ENCODE data around the gene HCRTR2.
"Not testable (repeated sequence)": the region's sequence is repeated elsewhere in the genome, so short reads cannot be mapped to it uniquely, and the experiment has no call there.

Gene HCRTR2

DNA sequence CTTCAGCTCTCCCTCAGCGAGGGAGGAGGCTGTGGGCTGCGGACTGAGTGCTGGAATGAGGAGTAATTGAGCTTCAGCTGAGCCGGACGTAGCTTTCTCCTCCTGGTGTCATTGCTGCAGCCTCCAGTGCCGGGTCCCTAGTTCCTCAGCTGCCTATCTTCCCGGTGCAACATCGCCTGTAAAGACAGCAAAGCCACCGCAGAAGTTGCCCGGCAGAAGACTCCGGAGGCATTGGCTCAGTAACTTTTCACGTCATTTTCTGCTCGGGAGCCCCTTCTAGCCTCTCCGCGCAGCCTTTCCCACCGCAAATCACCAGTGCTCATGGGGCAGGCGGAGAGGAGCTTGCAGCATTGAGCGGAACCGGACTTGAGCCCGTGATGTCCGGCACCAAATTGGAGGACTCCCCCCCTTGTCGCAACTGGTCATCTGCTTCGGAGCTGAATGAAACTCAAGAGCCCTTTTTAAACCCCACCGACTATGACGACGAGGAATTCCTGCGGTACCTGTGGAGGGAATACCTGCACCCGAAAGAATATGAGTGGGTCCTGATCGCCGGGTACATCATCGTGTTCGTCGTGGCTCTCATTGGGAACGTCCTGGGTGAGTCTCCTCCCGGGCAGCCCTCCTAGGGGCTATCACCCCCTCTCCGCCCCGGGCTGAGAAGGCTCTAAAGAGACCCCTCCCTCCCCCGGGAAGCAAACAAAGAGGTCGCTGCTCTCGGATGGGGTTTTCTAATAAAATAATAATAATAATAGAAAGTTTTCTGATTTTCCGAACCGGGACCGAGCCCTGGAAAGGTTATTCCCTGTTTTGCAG is at the start of gene HCRTR2:
TSS of gene HCRTR2 (plus strand) at position 305 of the 816 bp plus-strand sequence. CDS start at position 378, 73 bp downstream.
- Histone ChIP-seq H3K27me3 (ENCODE audit: control insufficient read depth in 1 of 2, insufficient read depth in 2 of 2, low read length in 2 of 2) (peaks cover 17 to 18% of the 10 kb centered on the region in 2 donors), H3K27ac (ENCODE audit: low read depth, low read length) (no peak within 1 kb of the TSS), H3K9me3 (ENCODE audit: low read length) (no peaks in the 10 kb centered on the region), H3K36me3 (ENCODE audit: insufficient read depth, low read length) (no peaks in the 10 kb centered on the region), H3K9ac (ENCODE audit: low read length) (no peak within 1 kb of the TSS), H3K4me1 (ENCODE audit: insufficient read depth, low read length) (no peaks in the 10 kb centered on the region), H3K4me3 (ENCODE audit: low read depth in 1 of 2, low read length in 2 of 2) (no peak within 1 kb of the TSS)

DNA sequence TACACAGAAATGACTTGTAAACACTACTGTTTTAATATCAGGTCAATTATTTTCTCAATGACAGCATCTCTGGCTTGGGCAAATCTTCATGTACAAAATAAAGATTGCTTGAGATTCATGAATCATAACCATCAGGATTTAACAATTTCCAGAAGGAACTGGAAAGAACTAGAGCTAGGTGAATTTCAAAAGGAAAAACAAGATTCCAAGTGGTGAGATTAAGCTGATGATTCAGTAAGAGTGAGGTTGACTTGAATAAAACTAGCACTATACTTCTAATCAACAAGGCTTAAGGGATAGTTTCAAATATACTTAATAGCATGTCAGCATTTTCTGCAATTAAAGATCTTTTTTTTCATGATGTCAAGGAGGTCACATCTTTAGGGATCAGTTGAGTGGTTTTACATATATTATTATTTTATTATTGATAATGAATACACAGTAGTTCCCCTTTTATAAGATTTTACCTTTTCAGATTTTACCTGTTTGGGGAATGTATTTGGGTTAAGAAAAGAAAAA is 43.5 kb upstream of the HCRTR2 start:
- H3K9me3 ChIP-seq (ENCODE audit: low read length): no peaks in the 10 kb centered on the region
- no peaks in the 10 kb centered on the region for H3K36me3 ChIP-seq (ENCODE audit: insufficient read depth, low read length)
- no peak overlapping the region for H3K9ac ChIP-seq (ENCODE audit: low read length)
- H3K4me3 ChIP-seq (ENCODE audit: low read depth in 1 of 2, low read length in 2 of 2): no peak overlapping the region
- no peaks in the 10 kb centered on the region for H3K4me1 ChIP-seq (ENCODE audit: insufficient read depth, low read length)
- no peak overlapping the region for H3K27ac ChIP-seq (ENCODE audit: low read depth, low read length)
- no peaks in the 10 kb centered on the region for H3K27me3 ChIP-seq (ENCODE audit: control insufficient read depth in 1 of 2, insufficient read depth in 2 of 2, low read length in 2 of 2)

DNA sequence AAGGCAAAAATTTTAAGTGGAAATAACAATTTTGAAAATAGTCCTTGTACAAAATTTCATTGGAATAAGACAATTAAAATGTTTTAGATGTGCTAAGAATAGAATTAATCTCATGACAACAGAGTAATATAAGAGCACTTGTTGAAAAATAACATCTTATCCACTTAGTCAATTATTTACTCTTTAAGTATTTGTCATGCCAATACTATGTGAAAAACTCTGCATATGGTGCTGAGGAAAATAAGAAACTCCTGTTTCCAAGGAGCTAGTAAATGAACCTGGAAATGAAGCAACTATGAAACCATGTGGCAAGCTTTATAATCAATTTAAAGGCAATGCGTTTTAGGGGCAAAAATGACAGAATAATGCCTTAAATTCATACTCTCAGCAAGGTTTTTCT is 42.7 kb upstream of the HCRTR2 start:
- Histone ChIP-seq H3K27ac (ENCODE audit: low read depth, low read length) (no peak overlapping the region), H3K4me1 (ENCODE audit: insufficient read depth, low read length) (no peaks in the 10 kb centered on the region), H3K36me3 (ENCODE audit: insufficient read depth, low read length) (no peaks in the 10 kb centered on the region), H3K9ac (ENCODE audit: low read length) (no peak overlapping the region), H3K27me3 (ENCODE audit: control insufficient read depth in 1 of 2, insufficient read depth in 2 of 2, low read length in 2 of 2) (no peaks in the 10 kb centered on the region), H3K4me3 (ENCODE audit: low read depth in 1 of 2, low read length in 2 of 2) (no peak overlapping the region), H3K9me3 (ENCODE audit: low read length) (no peaks in the 10 kb centered on the region)

DNA sequence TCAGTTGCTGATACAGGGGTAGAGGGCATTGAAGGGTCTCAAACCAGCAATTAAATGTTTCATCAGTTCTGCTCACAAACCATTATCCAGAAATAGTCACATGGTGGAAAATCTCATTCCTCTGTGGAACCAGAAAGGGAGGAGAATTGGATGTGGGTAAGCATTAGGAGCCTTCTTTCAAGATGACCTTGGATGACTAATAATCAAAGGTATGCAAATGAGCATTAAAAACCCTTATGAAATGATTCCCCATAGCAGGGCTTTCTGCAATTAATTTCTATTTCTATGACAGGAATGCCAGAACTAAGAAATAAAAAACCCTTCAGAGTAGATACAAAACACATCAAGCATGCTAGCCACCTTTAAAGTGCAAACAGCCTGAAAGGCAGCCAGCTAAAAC is 37.4 kb upstream of the HCRTR2 start:
- no peaks in the 10 kb centered on the region for H3K36me3 ChIP-seq (ENCODE audit: insufficient read depth, low read length)
- H3K27me3 ChIP-seq (ENCODE audit: control insufficient read depth in 1 of 2, insufficient read depth in 2 of 2, low read length in 2 of 2): no peaks in the 10 kb centered on the region
- no peak overlapping the region for H3K27ac ChIP-seq (ENCODE audit: low read depth, low read length)
- no peaks in the 10 kb centered on the region for H3K9me3 ChIP-seq (ENCODE audit: low read length)
- no peak overlapping the region for H3K4me3 ChIP-seq (ENCODE audit: low read depth in 1 of 2, low read length in 2 of 2)
- H3K4me1 ChIP-seq (ENCODE audit: insufficient read depth, low read length): no peaks in the 10 kb centered on the region
- H3K9ac ChIP-seq (ENCODE audit: low read length): no peak overlapping the region

DNA sequence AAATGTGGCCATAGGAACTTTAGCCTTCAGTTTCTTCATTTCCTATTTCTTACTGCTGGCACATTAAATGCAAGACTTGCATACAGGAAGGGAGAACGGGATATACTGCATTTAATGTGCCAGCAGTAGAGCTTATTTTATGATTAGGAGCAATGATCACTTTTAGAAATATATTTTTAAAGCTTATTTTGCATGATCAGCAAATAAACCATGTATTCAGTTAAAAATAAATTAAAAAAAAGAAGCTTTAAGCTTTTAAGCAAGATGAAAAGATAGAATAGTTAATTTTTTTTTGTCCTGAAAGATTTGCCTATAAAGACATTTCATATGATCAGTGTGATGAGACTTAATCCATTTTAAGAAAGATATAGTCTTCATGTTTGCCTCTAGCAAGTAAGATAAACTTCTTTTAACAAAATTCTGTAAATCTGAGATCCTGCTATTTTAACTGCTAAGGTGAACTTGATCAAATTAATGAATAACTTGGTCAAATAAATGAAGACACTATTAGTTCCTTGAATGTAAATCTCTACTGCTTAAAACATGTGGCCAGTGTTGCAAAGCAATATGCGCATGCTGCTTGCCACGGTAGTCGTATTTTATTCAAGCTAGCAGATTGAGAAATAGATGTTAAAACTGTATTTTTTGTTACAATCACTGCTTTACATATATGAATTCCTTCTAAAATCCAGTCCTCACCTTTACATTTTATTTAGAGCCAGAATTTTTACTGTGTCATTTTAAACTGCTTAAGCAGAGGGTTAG is 36.2 kb upstream of the HCRTR2 start:
- H3K27me3 ChIP-seq (ENCODE audit: control insufficient read depth in 1 of 2, insufficient read depth in 2 of 2, low read length in 2 of 2): no peaks in the 10 kb centered on the region
- H3K9me3 ChIP-seq (ENCODE audit: low read length): no peaks in the 10 kb centered on the region
- no peaks in the 10 kb centered on the region for H3K36me3 ChIP-seq (ENCODE audit: insufficient read depth, low read length)
- no peak overlapping the region for H3K9ac ChIP-seq (ENCODE audit: low read length)
- H3K4me1 ChIP-seq (ENCODE audit: insufficient read depth, low read length): no peaks in the 10 kb centered on the region
- H3K4me3 ChIP-seq (ENCODE audit: low read depth in 1 of 2, low read length in 2 of 2): no peak overlapping the region
- no peak overlapping the region for H3K27ac ChIP-seq (ENCODE audit: low read depth, low read length)

DNA sequence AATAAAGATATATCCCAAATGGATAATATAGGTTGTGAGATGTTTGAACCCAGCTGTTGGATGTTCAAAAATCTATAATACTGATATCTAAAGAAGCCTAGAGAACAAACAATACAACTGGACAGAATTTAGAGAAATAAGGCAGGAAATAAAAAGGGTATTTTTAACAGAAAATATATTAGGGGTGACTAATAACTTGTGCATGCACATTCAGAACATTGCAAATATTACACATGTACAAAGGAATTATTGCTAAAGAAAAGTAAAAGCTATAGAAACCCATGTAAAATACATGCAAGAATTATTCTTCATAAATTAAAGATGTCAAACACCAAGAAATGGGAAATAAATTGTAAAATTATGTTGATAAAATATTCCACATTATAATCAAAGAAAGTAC is 32.7 kb upstream of the HCRTR2 start:
- Histone ChIP-seq H3K4me1 (ENCODE audit: insufficient read depth, low read length) (no peaks in the 10 kb centered on the region), H3K27me3 (ENCODE audit: control insufficient read depth in 1 of 2, insufficient read depth in 2 of 2, low read length in 2 of 2) (no peaks in the 10 kb centered on the region), H3K9me3 (ENCODE audit: low read length) (no peaks in the 10 kb centered on the region), H3K36me3 (ENCODE audit: insufficient read depth, low read length) (no peaks in the 10 kb centered on the region), H3K9ac (ENCODE audit: low read length) (no peak overlapping the region), H3K4me3 (ENCODE audit: low read depth in 1 of 2, low read length in 2 of 2) (no peak overlapping the region), H3K27ac (ENCODE audit: low read depth, low read length) (no peak overlapping the region)

DNA sequence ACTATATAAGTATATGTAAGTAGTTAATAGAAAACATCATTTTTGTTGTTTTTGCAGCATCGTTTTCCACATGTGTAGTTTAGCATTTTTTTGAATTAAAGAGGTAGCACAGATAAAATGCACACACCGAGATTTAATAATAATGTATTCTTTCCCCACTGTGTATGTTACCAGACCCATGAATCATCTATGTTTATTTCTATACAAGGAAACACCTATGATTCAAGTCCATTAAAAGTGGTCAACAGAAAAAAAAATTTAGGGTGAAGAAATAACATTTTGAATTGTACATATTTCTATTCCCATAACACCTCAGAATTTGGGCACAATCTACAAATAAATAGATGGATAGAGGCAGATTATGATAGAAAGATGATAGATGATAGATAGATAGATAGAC is 31.7 kb upstream of the HCRTR2 start:
- no peak overlapping the region for H3K27ac ChIP-seq (ENCODE audit: low read depth, low read length)
- no peaks in the 10 kb centered on the region for H3K4me1 ChIP-seq (ENCODE audit: insufficient read depth, low read length)
- H3K9me3 ChIP-seq (ENCODE audit: low read length): no peaks in the 10 kb centered on the region
- H3K36me3 ChIP-seq (ENCODE audit: insufficient read depth, low read length): no peaks in the 10 kb centered on the region
- no peak overlapping the region for H3K9ac ChIP-seq (ENCODE audit: low read length)
- H3K4me3 ChIP-seq (ENCODE audit: low read depth in 1 of 2, low read length in 2 of 2): no peak overlapping the region
- H3K27me3 ChIP-seq (ENCODE audit: control insufficient read depth in 1 of 2, insufficient read depth in 2 of 2, low read length in 2 of 2): no peaks in the 10 kb centered on the region

DNA sequence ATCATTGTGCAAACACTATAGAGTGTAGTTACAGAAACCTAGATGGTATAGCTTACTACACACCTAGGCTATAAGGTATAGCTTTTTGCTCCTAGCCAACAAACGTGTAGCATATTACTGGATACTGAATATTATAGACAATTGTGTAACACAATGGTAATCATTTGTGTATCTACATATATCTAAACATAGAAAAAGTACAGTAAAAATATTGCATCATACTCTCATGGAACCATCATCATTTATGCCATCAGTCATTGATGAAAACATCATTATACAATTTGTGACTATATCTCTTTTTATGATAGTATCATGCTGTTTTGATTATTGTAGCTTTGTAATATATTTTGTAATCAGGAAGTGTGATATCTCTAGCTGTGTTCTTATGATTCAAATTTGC is 21.0 kb upstream of the HCRTR2 start:
- no peaks in the 10 kb centered on the region for H3K4me1 ChIP-seq (ENCODE audit: insufficient read depth, low read length)
- no peaks in the 10 kb centered on the region for H3K27me3 ChIP-seq (ENCODE audit: control insufficient read depth in 1 of 2, insufficient read depth in 2 of 2, low read length in 2 of 2)
- H3K36me3 ChIP-seq (ENCODE audit: insufficient read depth, low read length): no peaks in the 10 kb centered on the region
- no peak overlapping the region for H3K9ac ChIP-seq (ENCODE audit: low read length)
- no peak overlapping the region for H3K27ac ChIP-seq (ENCODE audit: low read depth, low read length)
- peaks cover 4% of the 10 kb centered on the region for H3K9me3 ChIP-seq (ENCODE audit: low read length)
- H3K4me3 ChIP-seq (ENCODE audit: low read depth in 1 of 2, low read length in 2 of 2): no peak overlapping the region

DNA sequence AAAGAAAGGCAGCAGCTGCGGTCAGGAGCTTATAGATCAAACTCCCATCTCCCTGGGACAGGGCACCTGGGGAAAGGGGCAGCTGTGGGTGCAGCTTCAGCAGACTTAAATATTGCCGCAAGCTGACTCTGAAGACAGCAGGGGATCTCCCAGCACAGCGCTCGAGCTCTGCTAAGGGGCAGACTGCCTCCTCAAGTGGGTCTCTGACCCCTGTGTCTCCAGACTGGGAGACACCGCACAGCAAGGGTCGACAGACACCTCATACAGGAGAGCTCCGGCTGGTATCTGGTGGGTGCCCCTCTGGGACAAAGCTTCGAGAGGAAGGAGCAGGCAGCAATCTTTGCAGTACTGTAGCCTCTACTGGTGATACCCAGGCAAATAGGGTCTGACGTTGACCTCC is 15.5 kb upstream of the HCRTR2 start:
- H3K4me3 ChIP-seq (ENCODE audit: low read depth in 1 of 2, low read length in 2 of 2); H3K9me3 ChIP-seq (ENCODE audit: low read length); H3K9ac ChIP-seq (ENCODE audit: low read length); H3K4me1 ChIP-seq (ENCODE audit: insufficient read depth, low read length); H3K27ac ChIP-seq (ENCODE audit: low read depth, low read length); H3K36me3 ChIP-seq (ENCODE audit: insufficient read depth, low read length); H3K27me3 ChIP-seq (ENCODE audit: control insufficient read depth in 1 of 2, insufficient read depth in 2 of 2, low read length in 2 of 2): not testable (repeated sequence)

DNA sequence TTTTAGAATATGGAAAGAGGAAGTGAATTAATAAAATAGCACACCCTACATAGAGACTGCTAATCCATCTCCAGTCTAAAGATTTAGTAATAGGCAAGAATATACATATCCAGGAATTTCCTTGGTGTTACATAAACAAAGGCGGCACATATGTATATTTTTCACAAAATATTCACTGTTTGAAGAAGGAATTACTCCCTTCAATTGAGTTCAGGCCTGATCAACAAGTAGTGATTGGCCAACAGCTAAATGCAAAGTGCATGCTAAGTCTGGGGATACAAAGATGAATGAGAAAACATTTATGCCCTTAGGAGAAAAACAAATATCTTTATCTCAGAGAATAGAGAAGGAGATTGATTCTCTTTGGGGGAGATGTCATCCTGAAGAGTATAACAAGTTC is 6.5 kb upstream of the HCRTR2 start:
- H3K9ac ChIP-seq (ENCODE audit: low read length): no peak overlapping the region
- H3K4me1 ChIP-seq (ENCODE audit: insufficient read depth, low read length): no peaks in the 10 kb centered on the region
- H3K27ac ChIP-seq (ENCODE audit: low read depth, low read length): no peak overlapping the region

DNA sequence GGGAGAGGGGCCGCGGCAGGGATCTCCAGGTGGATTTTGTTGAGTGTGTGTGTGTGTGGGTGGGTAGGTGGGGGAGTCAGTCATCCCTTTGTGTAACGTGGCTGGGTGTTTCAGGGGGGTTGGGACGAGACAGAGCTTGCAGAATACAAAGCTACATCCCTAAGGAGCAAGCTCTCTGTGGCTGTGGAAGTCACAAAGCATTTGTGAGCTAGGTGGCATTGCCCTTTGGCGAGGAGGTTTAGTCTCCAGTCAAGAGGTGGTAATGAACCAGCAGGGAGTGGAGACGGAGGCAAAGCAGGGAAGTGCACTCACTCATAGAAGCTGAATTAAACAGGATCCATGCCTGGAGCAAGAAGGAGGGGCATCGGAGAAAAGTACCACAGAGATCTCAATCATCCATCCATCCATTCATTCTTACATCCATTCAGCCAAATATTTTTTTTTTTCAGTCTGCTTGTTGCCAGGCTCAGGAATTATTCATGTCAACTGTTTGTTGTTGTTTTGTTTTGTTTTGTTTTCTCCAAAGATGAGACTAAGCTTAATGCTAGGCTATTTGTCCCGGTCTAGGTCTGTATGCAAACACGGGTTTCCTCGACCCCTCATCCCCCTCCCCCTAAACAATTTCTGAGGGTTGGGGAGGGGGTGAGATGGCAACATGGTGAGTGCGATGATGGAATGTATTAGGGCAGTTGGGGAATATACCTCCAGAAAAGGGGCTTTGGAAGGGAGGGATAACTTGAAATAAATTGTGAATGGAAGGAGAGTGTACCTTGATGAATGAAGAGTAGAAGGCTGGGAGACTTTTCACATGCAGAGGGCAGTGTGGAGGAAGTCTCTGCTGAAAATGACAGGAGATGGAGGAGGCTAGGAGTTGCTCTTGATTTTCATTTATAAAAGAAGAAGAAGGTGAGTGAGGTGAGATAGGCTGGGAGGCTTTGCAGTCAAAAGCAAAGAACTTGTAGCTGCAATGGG is 1.0 kb downstream of the HCRTR2 start:
- Histone ChIP-seq H3K27ac (ENCODE audit: low read depth, low read length) (no peak overlapping the region), H3K36me3 (ENCODE audit: insufficient read depth, low read length) (no peaks in the 10 kb centered on the region), H3K9ac (ENCODE audit: low read length) (no peak overlapping the region), H3K9me3 (ENCODE audit: low read length) (no peaks in the 10 kb centered on the region), H3K4me3 (ENCODE audit: low read depth in 1 of 2, low read length in 2 of 2) (no peak overlapping the region), H3K27me3 (ENCODE audit: control insufficient read depth in 1 of 2, insufficient read depth in 2 of 2, low read length in 2 of 2) (peaks cover 17 to 18% of the 10 kb centered on the region in 2 donors), H3K4me1 (ENCODE audit: insufficient read depth, low read length) (no peaks in the 10 kb centered on the region)

More for the DNA sequence above, 6.5 kb upstream of the HCRTR2 start:
- no peaks in the 10 kb centered on the region for H3K36me3 ChIP-seq (ENCODE audit: insufficient read depth, low read length)
- H3K4me3 ChIP-seq (ENCODE audit: low read depth in 1 of 2, low read length in 2 of 2): no peak overlapping the region
- no peaks in the 10 kb centered on the region for H3K27me3 ChIP-seq (ENCODE audit: control insufficient read depth in 1 of 2, insufficient read depth in 2 of 2, low read length in 2 of 2)
- H3K9me3 ChIP-seq (ENCODE audit: low read length): no peaks in the 10 kb centered on the region
